Glomerular endothelial cell (primary cell): ENCODE results near the gene RFX7. TPM values are rescaled to one million over a fixed set of nuclear protein-coding genes. Genes with fewer than 3 reads are reported as not detected.

Source experiments
- DNase-seq: peaks from one replicate; pipeline ENCODE4 v3.0.0-alpha.2; 2011; ENCODE audit warnings: low read depth, low spot score; ENCODE audit errors: extremely low read depth
- total RNA-seq: library from RNA; depleted of rRNA; stranded (reverse); fragments of >200 nt; gene quantifications from 2 replicates; pipeline ENCODE4 v1.2.3, GENCODE V29; 2015

The RFX7 gene
- total RNA-seq, 1 donor from 2014 or later = 21.5 TPM

GRCh38 chr15:56056626-56057025 lies 187.1 kb downstream of the RFX7 start:
- no peak for DNase-seq

GRCh38 chr15:56053046-56053400 lies 190.7 kb downstream of the RFX7 start:
- DNase-seq = no peak

GRCh38 chr15:56052395-56053045 lies 191.2 kb downstream of the RFX7 start:
- DNase-seq = peak; percentile 47

GRCh38 chr15:56051676-56052075 lies 192.0 kb downstream of the RFX7 start:
- no peak for DNase-seq

- DNase-seq = no peak
These were observed 194.1 kb downstream of the RFX7 start for GRCh38 chr15:56049577-56049976.

- DNase-seq = peak; percentile 50
These were observed 196.3 kb downstream of the RFX7 start for GRCh38 chr15:56047354-56047753.

GRCh38 chr15:56045068-56045748 lies 198.5 kb downstream of the RFX7 start:
- no peak for DNase-seq

- no peak for DNase-seq
These were observed 200.4 kb downstream of the RFX7 start for GRCh38 chr15:56042982-56043980.

- DNase-seq = no peak
These were observed 201.2 kb downstream of the RFX7 start for GRCh38 chr15:56042498-56042897.

GRCh38 chr15:56042031-56042430 lies 201.6 kb downstream of the RFX7 start:
- DNase-seq = no peak

GRCh38 chr15:56040081-56041035 lies 203.3 kb downstream of the RFX7 start:
- peak; percentile 83 for DNase-seq

- no peak for DNase-seq
These were observed 205.0 kb downstream of the RFX7 start for GRCh38 chr15:56038707-56039106.

- DNase-seq = no peak
These were observed 205.7 kb downstream of the RFX7 start for GRCh38 chr15:56038015-56038414.

Other genes with a start within 250 kb of the RFX7 start
- 1.0 and 2.6 TPM in 2 replicates for gene TEX9, start 121.5 kb upstream of the RFX7 start, total RNA-seq
- 0.53 and 2.2 TPM in 2 replicates for gene MNS1, start 221.3 kb upstream of the RFX7 start, total RNA-seq